Liver (tissue), 9 donors: ENCODE measurements around the gene MYBPC2. TPM values are rescaled to one million over a fixed set of nuclear protein-coding genes. Genes with fewer than 3 reads are reported as not detected.

Experiments used
- DNase-seq: peaks from one replicate; pipeline ENCODE4 v3.0.0-alpha.2; 2017; ENCODE audit warnings: low spot score
- H3K27ac ChIP-seq, 2 donors: one replicate each; pipeline ENCODE4 v1.7.0; 2013; ENCODE audit warnings: inconsistent platforms in 2 of 2, low read length in 2 of 2, control low read depth in 1 of 2, low read depth in 1 of 2, mild to moderate bottlenecking in 1 of 2
- H3K27me3 ChIP-seq, 4 donors: one replicate each; pipeline versions ENCODE4 v1.6.1 to v1.7.0; 2013; ENCODE audit warnings: low read length in 3 of 4, inconsistent platforms in 1 of 4, mild to moderate bottlenecking in 1 of 4, moderate library complexity in 1 of 4; ENCODE audit not compliant: control insufficient read depth in 4 of 4, insufficient read depth in 4 of 4
- H3K36me3 ChIP-seq, 4 donors: one replicate each; pipeline versions ENCODE4 v1.6.1 to v1.7.0; 2013; ENCODE audit warnings: low read length in 3 of 4, mild to moderate bottlenecking in 3 of 4, low read depth in 1 of 4, moderate library complexity in 1 of 4; ENCODE audit not compliant: control insufficient read depth in 4 of 4, insufficient read depth in 3 of 4
- H3K4me1 ChIP-seq, 4 donors: one replicate each; pipeline versions ENCODE4 v1.6.1 to v1.7.0; 2013; ENCODE audit warnings: low read length in 3 of 4, mild to moderate bottlenecking in 3 of 4, moderate library complexity in 1 of 4; ENCODE audit not compliant: control insufficient read depth in 4 of 4, insufficient read depth in 4 of 4
- H3K4me3 ChIP-seq, 3 donors: one replicate each; pipeline versions ENCODE4 v1.6.1 to v1.7.0; 2013; ENCODE audit warnings: low read length in 3 of 3, control low read depth in 1 of 3, low read depth in 1 of 3, mild to moderate bottlenecking in 1 of 3
- H3K9ac ChIP-seq, 2 donors: one replicate each; pipeline ENCODE4 v1.7.0; 2013; ENCODE audit warnings: low read length in 2 of 2, mild to moderate bottlenecking in 2 of 2, moderate library complexity in 2 of 2, control low read depth in 1 of 2, low read depth in 1 of 2
- H3K9me3 ChIP-seq, 4 donors: one replicate each; pipeline versions ENCODE4 v1.6.1 to v1.7.0; 2013; ENCODE audit warnings: low read length in 3 of 4; ENCODE audit not compliant: control insufficient read depth in 4 of 4
- FOXA1 ChIP-seq: IDR thresholded peaks from 2 replicates; pipeline ENCODE4 v1.6.1; 2016; ENCODE audit warnings: antibody characterized with exemption
- FOXA2 ChIP-seq: IDR thresholded peaks from 2 replicates; pipeline ENCODE4 v1.6.1; 2016; ENCODE audit warnings: antibody characterized with exemption
- GABPA ChIP-seq, 2 donors: IDR thresholded peaks in 1 of 2; conservative IDR thresholded peaks in 1 of 2; 2 replicates each; pipeline ENCODE4 v1.6.1; 2016; ENCODE audit warnings: antibody characterized with exemption in 2 of 2, mild to moderate bottlenecking in 1 of 2, moderate library complexity in 1 of 2
- NR2F2 ChIP-seq: IDR thresholded peaks from 2 replicates; pipeline ENCODE4 v1.6.1; 2016; ENCODE audit warnings: antibody characterized with exemption
- RAD21 ChIP-seq, 2 donors: IDR thresholded peaks; 2 replicates each; pipeline ENCODE4 v1.6.1; 2016; ENCODE audit warnings: antibody characterized with exemption in 2 of 2, mild to moderate bottlenecking in 2 of 2
- YY1 ChIP-seq: IDR thresholded peaks from 2 replicates; pipeline ENCODE4 v1.6.1; 2016; ENCODE audit warnings: antibody characterized with exemption, mild to moderate bottlenecking
- WGBS: extraction: QIAGEN DNeasy Blood & Tissue Kit; methylation state at CpG from one replicate; pipeline ENCODE4 v1.1.7; 2013; 5-methylcytosine and 5-hydroxymethylcytosine counted together
- polyA plus RNA-seq, 2 donors: library from polyadenylated mRNA; stranded (reverse) in 1 of 2; unstranded in 1 of 2; fragments of 200-250 nt in 1 of 2; fragments of >200 nt in 1 of 2; fragmentation: Nextera tagmentation in 1 of 2; extraction: Ambion mirVana in 1 of 2; gene quantifications; one replicate each; pipeline versions ENCODE4 v1.2.1 to v1.2.3, GENCODE V29; 2013 to 2015
- total RNA-seq, 2 donors: library from RNA; depleted of rRNA; stranded (reverse); fragments of >200 nt; gene quantifications; one replicate each; pipeline ENCODE4 v1.2.3, GENCODE V29; 2014
- TF ChIP-seq, protein P1 (sequence below): fragments of 150-350 bp; IDR thresholded peaks from 2 replicates; pipeline ENCODE4 v1.5.1; 2017; ENCODE audit warnings: improper control_type of control experiment, low read depth, low read length; ENCODE audit not compliant: missing input control
- TF ChIP-seq, protein P2 (sequence below): IDR thresholded peaks from 2 replicates; pipeline ENCODE4 v1.6.1; 2016; ENCODE audit warnings: antibody characterized with exemption
- TF ChIP-seq, protein P3 (sequence below): IDR thresholded peaks from 2 replicates; pipeline ENCODE4 v1.6.1; 2016; ENCODE audit warnings: antibody characterized with exemption
- donor health status: healthy.
- donor health status: healthy.
- donor health status: healthy.
- donor health status: healthy.
- donor health status: healthy.

The MYBPC2 gene
- total and polyA plus RNA-seq, 4 donors, result under 0.01 TPM; not detected in 3

DNA sequence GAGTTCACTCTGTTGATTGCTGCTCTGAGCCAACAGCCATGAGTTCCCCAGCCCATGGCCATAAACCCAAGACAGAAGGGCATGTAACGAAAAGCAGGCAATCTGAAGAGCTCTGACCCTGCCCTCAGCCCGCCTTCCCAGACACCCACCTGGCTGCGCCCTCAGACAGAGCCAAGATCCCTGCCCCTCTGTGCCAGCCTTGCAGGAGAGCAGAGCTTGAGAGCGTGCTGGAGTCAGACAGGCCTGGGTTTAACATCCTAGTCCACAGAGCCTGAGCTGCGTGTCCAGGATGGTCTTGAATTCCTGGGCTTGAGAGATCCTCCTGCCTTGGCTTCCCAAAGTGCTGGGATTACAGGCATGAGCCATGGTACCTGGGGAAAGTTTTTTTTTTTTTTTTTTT is 24.6 kb downstream of the MYBPC2 start:
- no peak for DNase-seq
- no peaks in the 10 kb centered on the region for H3K36me3 ChIP-seq
- no peak for TF ChIP-seq FOXA1
- H3K27ac ChIP-seq, result no peak overlapping the region
- peaks cover 0 to 2% (median 0%) of the 10 kb centered on the region in 4 donors for H3K27me3 ChIP-seq
- 85% methylated on average over 5 of the region's 5 CpGs for WGBS
- no peak overlapping the region for H3K4me3 ChIP-seq
- no peaks in the 10 kb centered on the region for H3K4me1 ChIP-seq
- no peak overlapping the region for H3K9ac ChIP-seq
- no peaks in the 10 kb centered on the region for H3K9me3 ChIP-seq

DNA sequence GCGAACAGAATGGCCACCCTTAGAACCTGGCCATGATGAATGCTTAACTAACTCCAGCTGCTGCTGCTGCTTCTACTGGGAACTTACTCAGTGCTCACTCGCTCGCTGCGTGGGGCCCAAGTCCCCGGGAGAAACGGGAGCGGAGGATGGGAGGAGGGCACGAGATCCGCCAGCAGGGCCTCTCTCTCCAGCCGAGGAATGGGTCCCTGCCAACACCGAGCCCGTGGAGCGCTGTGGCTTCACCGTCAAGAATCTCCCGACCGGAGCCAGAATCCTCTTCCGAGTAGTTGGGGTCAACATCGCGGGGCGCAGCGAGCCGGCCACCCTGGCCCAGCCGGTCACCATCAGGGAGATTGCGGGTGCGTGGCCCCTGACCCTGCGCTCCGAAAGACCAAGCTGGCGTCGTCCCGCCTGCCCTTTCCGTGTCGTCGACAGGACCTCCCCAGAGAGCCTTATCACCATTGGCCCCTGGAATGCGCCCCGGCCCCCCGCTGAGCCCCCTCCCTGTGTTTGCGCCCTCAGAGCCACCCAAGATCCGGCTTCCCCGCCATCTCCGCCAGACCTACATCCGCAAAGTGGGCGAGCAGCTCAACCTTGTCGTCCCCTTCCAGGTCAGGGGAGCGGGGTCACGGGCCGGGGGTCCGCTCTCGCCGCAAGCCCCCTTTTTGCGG is 25.8 kb downstream of the MYBPC2 start:
- TF ChIP-seq, protein P1, sequence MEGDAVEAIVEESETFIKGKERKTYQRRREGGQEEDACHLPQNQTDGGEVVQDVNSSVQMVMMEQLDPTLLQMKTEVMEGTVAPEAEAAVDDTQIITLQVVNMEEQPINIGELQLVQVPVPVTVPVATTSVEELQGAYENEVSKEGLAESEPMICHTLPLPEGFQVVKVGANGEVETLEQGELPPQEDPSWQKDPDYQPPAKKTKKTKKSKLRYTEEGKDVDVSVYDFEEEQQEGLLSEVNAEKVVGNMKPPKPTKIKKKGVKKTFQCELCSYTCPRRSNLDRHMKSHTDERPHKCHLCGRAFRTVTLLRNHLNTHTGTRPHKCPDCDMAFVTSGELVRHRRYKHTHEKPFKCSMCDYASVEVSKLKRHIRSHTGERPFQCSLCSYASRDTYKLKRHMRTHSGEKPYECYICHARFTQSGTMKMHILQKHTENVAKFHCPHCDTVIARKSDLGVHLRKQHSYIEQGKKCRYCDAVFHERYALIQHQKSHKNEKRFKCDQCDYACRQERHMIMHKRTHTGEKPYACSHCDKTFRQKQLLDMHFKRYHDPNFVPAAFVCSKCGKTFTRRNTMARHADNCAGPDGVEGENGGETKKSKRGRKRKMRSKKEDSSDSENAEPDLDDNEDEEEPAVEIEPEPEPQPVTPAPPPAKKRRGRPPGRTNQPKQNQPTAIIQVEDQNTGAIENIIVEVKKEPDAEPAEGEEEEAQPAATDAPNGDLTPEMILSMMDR, result no peak
- TF ChIP-seq, protein P2, sequence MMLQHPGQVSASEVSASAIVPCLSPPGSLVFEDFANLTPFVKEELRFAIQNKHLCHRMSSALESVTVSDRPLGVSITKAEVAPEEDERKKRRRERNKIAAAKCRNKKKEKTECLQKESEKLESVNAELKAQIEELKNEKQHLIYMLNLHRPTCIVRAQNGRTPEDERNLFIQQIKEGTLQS, result no peak
- no peak for TF ChIP-seq RAD21 (IDR thresholded peaks at IDR 0.05)
- no peak for TF ChIP-seq YY1
- TF ChIP-seq, protein P3, sequence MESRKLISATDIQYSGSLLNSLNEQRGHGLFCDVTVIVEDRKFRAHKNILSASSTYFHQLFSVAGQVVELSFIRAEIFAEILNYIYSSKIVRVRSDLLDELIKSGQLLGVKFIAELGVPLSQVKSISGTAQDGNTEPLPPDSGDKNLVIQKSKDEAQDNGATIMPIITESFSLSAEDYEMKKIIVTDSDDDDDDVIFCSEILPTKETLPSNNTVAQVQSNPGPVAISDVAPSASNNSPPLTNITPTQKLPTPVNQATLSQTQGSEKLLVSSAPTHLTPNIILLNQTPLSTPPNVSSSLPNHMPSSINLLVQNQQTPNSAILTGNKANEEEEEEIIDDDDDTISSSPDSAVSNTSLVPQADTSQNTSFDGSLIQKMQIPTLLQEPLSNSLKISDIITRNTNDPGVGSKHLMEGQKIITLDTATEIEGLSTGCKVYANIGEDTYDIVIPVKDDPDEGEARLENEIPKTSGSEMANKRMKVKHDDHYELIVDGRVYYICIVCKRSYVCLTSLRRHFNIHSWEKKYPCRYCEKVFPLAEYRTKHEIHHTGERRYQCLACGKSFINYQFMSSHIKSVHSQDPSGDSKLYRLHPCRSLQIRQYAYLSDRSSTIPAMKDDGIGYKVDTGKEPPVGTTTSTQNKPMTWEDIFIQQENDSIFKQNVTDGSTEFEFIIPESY, result no peak
- Histone ChIP-seq H3K4me3 (no peak overlapping the region), H3K4me1 (no peaks in the 10 kb centered on the region), H3K27me3 (peaks cover 0 to 2% (median 0%) of the 10 kb centered on the region in 4 donors), H3K9ac (no peak overlapping the region), H3K36me3 (no peaks in the 10 kb centered on the region), H3K9me3 (no peaks in the 10 kb centered on the region), H3K27ac (no peak overlapping the region)
- DNase-seq, result no peak
- WGBS, result 32% methylated on average over 50 of the region's 50 CpGs

DNA sequence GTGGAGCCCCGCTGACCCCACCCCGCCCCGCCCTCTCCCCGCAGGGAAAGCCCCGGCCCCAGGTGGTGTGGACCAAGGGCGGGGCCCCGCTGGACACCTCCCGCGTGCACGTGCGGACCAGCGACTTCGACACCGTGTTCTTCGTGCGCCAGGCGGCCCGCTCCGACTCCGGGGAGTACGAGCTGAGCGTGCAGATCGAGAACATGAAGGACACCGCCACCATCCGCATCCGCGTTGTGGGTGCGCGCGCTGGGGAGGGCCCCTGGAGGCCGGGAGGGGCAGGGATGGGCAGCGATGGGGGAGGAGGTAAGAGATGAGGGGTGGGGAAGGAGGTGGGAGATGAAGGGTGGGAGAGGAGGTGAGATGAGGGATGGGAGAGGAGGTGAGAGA is 26.4 kb downstream of the MYBPC2 start:
- no peak for TF ChIP-seq FOXA2
- Histone ChIP-seq H3K27me3 (peaks cover 0 to 2% (median 0%) of the 10 kb centered on the region in 4 donors), H3K9ac (no peak overlapping the region), H3K4me3 (no peak overlapping the region), H3K36me3 (no peaks in the 10 kb centered on the region), H3K9me3 (no peaks in the 10 kb centered on the region), H3K4me1 (no peaks in the 10 kb centered on the region), H3K27ac (no peak overlapping the region)
- 50% methylated on average over 32 of the region's 32 CpGs for WGBS
- DNase-seq, result no peak

DNA sequence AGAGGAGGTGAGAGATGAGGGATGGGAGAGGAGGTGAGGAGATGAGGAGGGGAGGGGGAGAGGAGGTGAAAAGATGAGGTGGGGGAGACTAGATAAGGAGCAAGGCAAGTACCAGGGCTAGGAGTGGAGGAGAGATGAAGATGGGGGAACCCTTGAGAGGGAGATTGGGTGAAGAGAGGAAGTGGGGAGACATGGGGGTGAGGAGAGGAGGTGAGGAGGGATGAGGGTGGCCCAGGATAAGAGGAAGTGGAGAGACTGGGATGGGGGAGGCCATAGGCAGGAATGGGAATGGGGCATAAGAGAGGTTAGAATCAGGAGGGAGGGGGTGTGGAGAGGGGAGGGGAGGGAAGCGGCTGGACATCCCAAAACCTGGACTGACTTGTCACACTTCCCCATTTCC is 26.9 kb downstream of the MYBPC2 start:
- Histone ChIP-seq H3K27ac (no peak overlapping the region), H3K9me3 (no peaks in the 10 kb centered on the region), H3K36me3 (no peaks in the 10 kb centered on the region), H3K4me1 (no peaks in the 10 kb centered on the region), H3K4me3 (no peak overlapping the region), H3K9ac (no peak overlapping the region), H3K27me3 (peaks cover 0 to 2% (median 0%) of the 10 kb centered on the region in 4 donors)
- no peak for DNase-seq
- TF ChIP-seq GABPA (IDR thresholded peaks at IDR 0.05 in 1 of 2, conservative IDR thresholded peaks at IDR 0.05 in 1 of 2) (no peak), NR2F2 (no peak)
- WGBS, result 52% methylated on average over 1 of the region's 1 CpG
